GM12892 (cell line): Measurements from ENCODE around the gene DST.

Source experiments
- DNase-seq: peaks from one replicate; pipeline ENCODE4 v3.0.0; 2011; ENCODE audit not compliant: insufficient read length
- FAIRE-seq: peaks from 2 replicates; lab custom pipeline; 2011; peaks lifted over from hg19 to GRCh38; lab: Jason Lieb, UNC
- POLR2A ChIP-seq: IDR thresholded peaks from 2 replicates; pipeline ENCODE4 v1.6.1; 2011; ENCODE audit warnings: low read depth, low read length, control low read depth
- POLR2AphosphoS5 ChIP-seq: IDR thresholded peaks from 2 replicates; pipeline ENCODE4 v1.6.1; 2011; ENCODE audit warnings: low read depth, low read length, control low read depth
- TAF1 ChIP-seq: IDR thresholded peaks from 2 replicates; pipeline ENCODE4 v1.6.1; 2011; ENCODE audit warnings: low read depth, mild to moderate bottlenecking, control low read depth, low read length, borderline replicate concordance

DST gene

DNA sequence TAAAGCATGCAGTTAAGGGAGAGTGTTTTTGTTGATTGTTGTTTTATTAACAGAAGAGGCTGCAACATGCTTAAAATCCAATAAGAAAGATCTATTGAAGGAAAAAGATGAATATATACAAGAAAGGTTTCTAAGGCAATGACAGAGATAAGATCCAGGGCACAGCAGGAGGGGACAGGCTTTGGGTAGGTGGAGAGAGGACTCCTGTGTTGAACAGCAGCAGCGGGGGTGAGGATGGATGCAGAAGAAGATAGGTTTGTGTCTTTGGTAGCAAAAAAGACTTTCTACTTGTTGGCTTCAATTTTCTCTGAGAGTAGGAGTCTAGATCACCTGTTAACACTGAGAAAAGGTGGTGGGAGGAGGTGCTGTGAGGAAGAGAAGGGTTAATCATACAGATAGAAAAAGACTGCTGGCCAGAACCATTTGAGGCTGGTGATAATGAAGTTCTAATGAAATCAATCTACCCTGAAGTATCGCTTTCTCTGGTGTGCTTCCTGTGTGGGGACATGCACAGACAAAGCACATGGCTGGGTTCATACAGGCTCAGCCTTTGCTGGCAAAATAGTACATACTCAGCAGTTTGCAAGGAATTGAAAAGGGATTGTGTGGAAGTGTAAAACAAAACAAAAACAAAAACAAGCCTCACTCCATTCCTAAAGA is 17.2 kb upstream of the DST start:
- TF ChIP-seq POLR2A, result no peak
- TF ChIP-seq POLR2AphosphoS5, result no peak
- no peak for TF ChIP-seq TAF1
- no peak for DNase-seq
- peak; percentile 88 for FAIRE-seq

GRCh38 chr6:56658326-56658725 is 15.6 kb upstream of the DST start:
- TF ChIP-seq POLR2A (no peak), POLR2AphosphoS5 (no peak), TAF1 (no peak)
- FAIRE-seq (peak; percentile 27), DNase-seq (no peak)

- DNase-seq (no peak), FAIRE-seq (no peak)
- no peak for TF ChIP-seq POLR2AphosphoS5
These were observed 14.7 kb upstream of the DST start for GRCh38 chr6:56657354-56657753.

- FAIRE-seq (no peak), DNase-seq (no peak)
- TF ChIP-seq POLR2AphosphoS5 (no peak), POLR2A (no peak), TAF1 (no peak)
These were observed 13.8 kb upstream of the DST start for GRCh38 chr6:56656466-56656865.

GRCh38 chr6:56655996-56656395 is 13.3 kb upstream of the DST start:
- TF ChIP-seq POLR2AphosphoS5 (no peak), TAF1 (no peak), POLR2A (no peak)
- FAIRE-seq (no peak), DNase-seq (no peak)

DNA sequence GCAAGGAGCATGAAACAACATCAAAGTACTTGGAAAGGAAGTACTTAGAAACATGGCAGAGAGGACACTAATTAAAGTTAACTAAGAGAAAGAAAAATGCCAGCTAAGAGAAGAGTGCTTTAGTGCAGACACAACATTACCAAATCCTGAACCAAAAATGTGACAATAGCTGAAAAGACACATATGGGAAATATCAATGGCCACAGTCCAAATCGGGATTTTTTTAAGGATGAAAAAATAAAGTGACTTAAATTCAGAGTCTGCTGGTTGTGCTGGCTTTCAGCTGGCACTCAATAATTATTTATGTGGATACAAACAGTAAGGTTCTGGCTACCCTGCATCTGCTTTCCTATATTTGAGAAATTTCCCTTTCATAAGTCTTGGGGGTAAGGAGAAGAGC is 12.6 kb upstream of the DST start:
- no peak for TF ChIP-seq POLR2AphosphoS5
- FAIRE-seq, result no peak

DNA sequence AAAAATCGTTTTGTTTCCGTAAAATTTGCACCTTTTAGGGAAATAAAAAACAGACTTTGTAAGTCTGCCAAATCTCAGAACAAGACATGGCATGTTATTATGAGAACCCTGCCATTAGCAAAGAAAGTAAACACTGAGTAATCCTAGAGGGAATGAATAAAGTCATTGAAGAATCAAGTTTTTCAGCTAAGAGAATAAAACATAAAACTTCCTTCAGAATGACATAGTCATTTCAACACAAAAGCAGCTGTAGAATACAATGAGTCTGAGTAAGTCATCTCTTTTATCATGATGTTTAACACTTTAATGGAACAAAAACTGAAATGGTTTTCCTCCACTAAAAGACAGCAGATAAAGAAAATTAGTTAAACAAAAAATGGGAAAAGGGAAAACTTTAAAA is 10.3 kb upstream of the DST start:
- no peak for DNase-seq
- TF ChIP-seq TAF1 (no peak), POLR2A (no peak), POLR2AphosphoS5 (no peak)
- FAIRE-seq, result no peak

More for the DNA sequence above, 12.6 kb upstream of the DST start:
- DNase-seq, result no peak

- FAIRE-seq (no peak), DNase-seq (no peak)
- TF ChIP-seq TAF1, result no peak
These were observed 9.5 kb upstream of the DST start for GRCh38 chr6:56652231-56652630.

GRCh38 chr6:56650191-56650590 is 7.5 kb upstream of the DST start:
- TF ChIP-seq TAF1 (no peak), POLR2A (no peak), POLR2AphosphoS5 (no peak)
- FAIRE-seq, result no peak
- DNase-seq, result no peak

GRCh38 chr6:56649782-56650181 is 7.1 kb upstream of the DST start:
- FAIRE-seq (no peak), DNase-seq (no peak)
- TF ChIP-seq POLR2AphosphoS5, result no peak

DNA sequence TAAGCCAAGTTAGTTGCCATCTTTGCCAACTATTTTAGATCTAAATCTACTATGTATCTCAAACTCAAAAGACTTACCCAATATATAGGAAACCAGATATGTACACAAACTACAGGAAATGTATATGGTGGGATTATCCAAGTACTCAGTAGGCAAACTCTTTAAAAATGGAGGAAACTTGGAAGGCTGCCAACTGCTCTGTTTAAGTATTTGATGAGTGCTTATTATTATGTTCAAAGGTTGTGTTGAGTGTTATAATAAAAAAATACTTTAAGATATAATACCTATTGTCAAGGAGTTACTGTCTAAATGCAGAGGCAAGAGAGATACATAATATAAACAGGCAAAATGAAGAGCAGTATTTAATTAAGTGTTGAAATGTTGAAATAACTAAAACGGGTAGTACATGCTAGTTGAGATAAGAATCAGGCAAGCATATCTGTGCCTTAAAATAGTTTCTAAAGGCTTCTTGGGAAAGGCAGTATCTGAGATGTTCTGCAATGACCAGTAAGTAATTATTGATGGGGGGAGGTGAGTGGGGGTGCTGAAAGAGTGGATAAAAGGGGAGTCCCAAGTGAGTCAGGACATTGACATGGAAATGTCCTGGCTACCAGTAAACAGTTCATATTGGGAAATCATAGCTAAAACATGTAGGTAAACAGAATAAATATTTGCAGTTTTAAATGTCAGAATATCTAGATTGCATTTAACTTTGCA is 6.5 kb upstream of the DST start:
- TF ChIP-seq TAF1, result no peak
- no peak for TF ChIP-seq POLR2A
- no peak for TF ChIP-seq POLR2AphosphoS5
- DNase-seq (no peak), FAIRE-seq (no peak)

DNA sequence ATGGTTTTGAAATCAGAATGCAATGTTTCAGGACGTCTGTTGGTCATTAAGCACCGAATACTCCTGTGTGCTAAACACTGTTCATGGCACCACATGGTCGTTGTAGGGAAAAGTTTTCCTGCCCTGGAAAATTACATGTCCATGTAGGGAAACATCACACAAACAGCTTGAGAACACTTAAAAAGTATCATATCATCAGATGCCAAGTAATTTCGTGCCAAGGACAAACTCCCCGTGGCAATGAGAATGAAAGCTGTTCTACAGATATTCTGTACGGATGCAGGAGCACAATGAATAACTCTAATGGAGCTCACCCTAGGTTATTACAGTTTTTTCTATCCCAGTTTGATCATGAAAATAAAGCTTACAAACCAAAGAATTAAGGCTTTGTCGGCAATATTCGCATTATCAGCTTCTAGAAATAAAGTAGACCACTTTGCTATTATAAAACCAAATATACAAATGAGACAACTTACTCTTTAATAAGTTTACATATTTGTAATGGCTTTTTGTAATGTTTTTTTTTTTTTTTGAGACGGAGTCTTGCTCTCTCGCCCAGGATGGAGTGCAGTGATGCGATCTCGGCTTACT is 4.6 kb upstream of the DST start:
- TF ChIP-seq POLR2AphosphoS5 (no peak), TAF1 (no peak), POLR2A (no peak)
- DNase-seq (no peak), FAIRE-seq (no peak)

DNA sequence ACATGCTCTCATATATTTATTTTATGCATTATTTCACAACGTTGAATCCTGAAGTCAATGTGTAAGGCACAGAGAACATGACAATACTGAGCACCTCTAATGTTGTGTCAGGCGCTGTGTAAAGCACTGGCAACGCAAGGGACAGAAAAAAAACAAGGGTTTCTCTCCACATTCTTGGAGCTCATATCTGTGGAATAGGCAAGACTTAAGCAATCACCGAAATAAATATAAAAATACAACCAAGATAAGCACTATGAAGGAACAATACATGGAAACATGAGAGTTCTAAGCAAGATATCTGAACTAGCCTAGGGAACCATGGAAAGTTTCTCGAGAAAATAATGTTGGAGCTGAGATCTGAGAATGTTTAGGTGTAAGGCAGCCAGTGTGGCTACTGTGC is 1.7 kb upstream of the DST start:
- no peak for DNase-seq
- TF ChIP-seq POLR2A (no peak), TAF1 (no peak), POLR2AphosphoS5 (no peak)
- no peak for FAIRE-seq
